Colonic mucosa (tissue), 4 donors: ENCODE data around the gene HNF1B. TPM values are rescaled to one million over a fixed set of nuclear protein-coding genes. Genes with fewer than 3 reads are reported as not detected.

ENCODE experiments used
- DNase-seq: peaks from one replicate; pipeline ENCODE4 v3.0.0-alpha.2; 2020
- H3K27ac ChIP-seq: fragments of 200-600 bp; one replicate; pipeline ENCODE4 v1.8.0; 2021
- H3K27me3 ChIP-seq: fragments of 200-600 bp; one replicate; pipeline ENCODE4 v1.8.0; 2021
- H3K36me3 ChIP-seq: fragments of 200-600 bp; one replicate; pipeline ENCODE4 v1.8.0; 2021
- H3K4me1 ChIP-seq: fragments of 200-600 bp; one replicate; pipeline ENCODE4 v1.8.0; 2021; ENCODE audit warnings: mild to moderate bottlenecking
- H3K4me3 ChIP-seq: fragments of 200-600 bp; one replicate; pipeline ENCODE4 v1.8.0; 2021
- H3K9ac ChIP-seq, 2 donors: one replicate each; pipeline ENCODE4 v1.7.0; 2013; ENCODE audit warnings: control low read depth in 2 of 2, low read depth in 2 of 2, low read length in 2 of 2
- H3K9me3 ChIP-seq: fragments of 200-600 bp; one replicate; pipeline ENCODE4 v1.8.0; 2021
- intact Hi-C: fragments of 100-400 bp; cut with DNase I; formaldehyde crosslinking; loops from one replicate; pipeline ENCODE4 v1.14.1; 2022
- total RNA-seq, 2 donors: library from RNA; stranded (reverse); fragmentation: NEBNext Ultra II Directional in 1 of 2; extraction: Animal tissue kit (Norgen Biotek cat#: 25700) in 1 of 2; gene quantifications; one replicate each; pipeline ENCODE4 v1.2.1, GENCODE V29; 2021
- TF ChIP-seq, protein P1 (sequence below): fragments of 200-600 bp; IDR thresholded peaks from one replicate; pipeline ENCODE4 v1.8.0; 2022; ENCODE audit warnings: antibody characterized with exemption, mild to moderate bottlenecking
- donor health status: healthy.
- donor health status: DM: no; HTN: no; CAD: no.
- donor health status: DM: no; HTN: no; CAD: no.

The HNF1B gene
- total RNA-seq, 2 donors from 2014 or later: 28.0 to 34.8 TPM

DNA sequence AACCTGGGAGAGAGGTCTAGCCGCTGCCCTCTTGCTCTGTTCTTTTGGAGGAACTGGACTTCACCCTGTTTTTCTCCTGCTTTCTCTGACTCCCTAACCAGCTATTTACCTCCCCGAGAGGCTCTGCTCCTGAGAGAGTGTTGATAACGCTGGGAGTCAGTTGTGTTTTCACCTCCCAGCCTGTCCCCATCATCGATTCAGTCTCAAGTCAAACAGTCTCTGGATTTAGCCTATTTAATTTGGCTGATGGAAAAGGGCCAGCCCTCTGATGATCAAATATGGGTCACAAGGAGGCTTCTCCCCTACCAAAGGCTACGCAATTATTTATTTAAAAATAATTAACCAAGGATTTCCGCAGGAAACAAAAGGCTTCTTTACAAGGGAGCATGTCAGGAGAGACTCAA is 31.8 kb downstream of the HNF1B start:
- H3K27ac ChIP-seq: no peak overlapping the region
- H3K4me1 ChIP-seq: no peaks in the 10 kb centered on the region
- DNase-seq: no peak
- H3K27me3 ChIP-seq: no peaks in the 10 kb centered on the region
- H3K9ac ChIP-seq: peak overlapping the region in 1 of 2 donors; percentile 19
- TF ChIP-seq, protein P1, sequence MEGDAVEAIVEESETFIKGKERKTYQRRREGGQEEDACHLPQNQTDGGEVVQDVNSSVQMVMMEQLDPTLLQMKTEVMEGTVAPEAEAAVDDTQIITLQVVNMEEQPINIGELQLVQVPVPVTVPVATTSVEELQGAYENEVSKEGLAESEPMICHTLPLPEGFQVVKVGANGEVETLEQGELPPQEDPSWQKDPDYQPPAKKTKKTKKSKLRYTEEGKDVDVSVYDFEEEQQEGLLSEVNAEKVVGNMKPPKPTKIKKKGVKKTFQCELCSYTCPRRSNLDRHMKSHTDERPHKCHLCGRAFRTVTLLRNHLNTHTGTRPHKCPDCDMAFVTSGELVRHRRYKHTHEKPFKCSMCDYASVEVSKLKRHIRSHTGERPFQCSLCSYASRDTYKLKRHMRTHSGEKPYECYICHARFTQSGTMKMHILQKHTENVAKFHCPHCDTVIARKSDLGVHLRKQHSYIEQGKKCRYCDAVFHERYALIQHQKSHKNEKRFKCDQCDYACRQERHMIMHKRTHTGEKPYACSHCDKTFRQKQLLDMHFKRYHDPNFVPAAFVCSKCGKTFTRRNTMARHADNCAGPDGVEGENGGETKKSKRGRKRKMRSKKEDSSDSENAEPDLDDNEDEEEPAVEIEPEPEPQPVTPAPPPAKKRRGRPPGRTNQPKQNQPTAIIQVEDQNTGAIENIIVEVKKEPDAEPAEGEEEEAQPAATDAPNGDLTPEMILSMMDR: no peak
- H3K9me3 ChIP-seq: no peaks in the 10 kb centered on the region
- H3K36me3 ChIP-seq: no peaks in the 10 kb centered on the region
- H3K4me3 ChIP-seq: no peak overlapping the region
- intact Hi-C loops: no loop called here

DNA sequence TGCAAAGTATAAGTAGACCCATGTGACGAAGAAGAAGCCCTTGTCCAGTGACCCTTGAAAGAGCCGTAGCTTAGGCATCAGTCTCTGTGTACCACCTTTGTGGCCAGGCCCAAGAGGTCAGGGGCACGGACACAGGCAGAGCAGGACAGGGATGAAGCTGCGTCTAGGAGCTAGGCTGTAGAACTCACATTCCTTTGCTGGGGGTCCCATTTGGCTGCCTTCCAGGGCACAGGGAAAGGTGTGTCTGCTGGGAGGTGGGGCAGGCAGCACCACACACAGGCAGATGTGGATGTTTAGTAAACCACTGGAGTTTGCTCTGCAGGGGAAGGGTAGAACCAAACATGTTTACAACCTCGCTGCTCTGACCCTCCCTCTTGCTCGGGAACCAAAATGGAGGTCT is 33.7 kb downstream of the HNF1B start:
- no peaks in the 10 kb centered on the region for H3K27me3 ChIP-seq
- H3K9me3 ChIP-seq: no peaks in the 10 kb centered on the region
- no peak for DNase-seq
- TF ChIP-seq, protein P1: no peak
- peak overlapping the region in 1 of 2 donors; percentile 60 for H3K9ac ChIP-seq
- H3K4me1 ChIP-seq: no peaks in the 10 kb centered on the region
- H3K27ac ChIP-seq: peak overlapping the region; percentile 93
- H3K36me3 ChIP-seq: no peaks in the 10 kb centered on the region
- intact Hi-C loops: no loop called here
- H3K4me3 ChIP-seq: no peak overlapping the region

- intact Hi-C loops: no loop called here
- TF ChIP-seq, protein P1: no peak
Measured at GRCh38 chr17:37710344-37710886, 34.4 kb downstream of the HNF1B start.

DNA sequence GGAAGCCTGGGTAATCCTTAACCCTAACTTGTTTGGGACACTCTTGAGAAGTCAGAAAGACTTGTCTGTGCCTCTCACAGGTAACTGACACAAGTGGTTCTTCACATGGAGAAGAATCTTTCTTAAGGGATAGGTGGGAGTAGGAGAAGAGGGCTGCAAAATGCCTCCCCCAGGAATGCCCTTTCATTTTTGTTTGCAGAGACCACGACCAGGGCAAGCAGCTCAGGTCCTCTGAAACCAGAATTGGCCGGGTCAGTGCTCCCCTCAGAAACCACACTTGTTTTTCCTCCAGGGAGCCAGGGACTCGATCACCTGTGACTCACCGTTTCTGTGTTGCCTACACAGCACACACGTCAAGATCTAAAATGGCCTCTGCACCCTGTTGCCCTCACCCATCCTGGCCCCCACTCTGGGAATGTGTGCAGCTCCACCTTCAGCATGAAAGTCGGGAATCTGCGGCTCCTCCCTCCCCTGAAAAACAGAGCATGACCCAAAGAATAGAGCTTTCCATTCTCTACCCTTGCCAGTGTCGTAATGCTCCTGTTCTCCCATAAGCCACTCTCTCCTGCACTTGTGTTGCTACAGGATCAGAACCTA is 36.1 kb downstream of the HNF1B start:
- H3K9ac ChIP-seq: peak overlapping the region; percentile 39 to 92
- peak; percentile 76 for DNase-seq
- no peaks in the 10 kb centered on the region for H3K27me3 ChIP-seq
- H3K4me1 ChIP-seq: no peaks in the 10 kb centered on the region
- intact Hi-C loops: no loop called here
- H3K9me3 ChIP-seq: no peaks in the 10 kb centered on the region
- H3K27ac ChIP-seq: peak overlapping the region; percentile 93
- TF ChIP-seq, protein P1: no peak
- H3K36me3 ChIP-seq: no peaks in the 10 kb centered on the region
- no peak overlapping the region for H3K4me3 ChIP-seq

More at GRCh38 chr17:37710344-37710886, 34.4 kb downstream of the HNF1B start:
- no peak overlapping the region for H3K4me3 ChIP-seq
- no peaks in the 10 kb centered on the region for H3K36me3 ChIP-seq
- H3K27me3 ChIP-seq: no peaks in the 10 kb centered on the region
- peak overlapping the region in 1 of 2 donors; percentile 60 for H3K9ac ChIP-seq
- no peaks in the 10 kb centered on the region for H3K9me3 ChIP-seq
- no peaks in the 10 kb centered on the region for H3K4me1 ChIP-seq
- peak; percentile 96 for DNase-seq
- H3K27ac ChIP-seq: peak overlapping the region; percentile 93

GRCh38 chr17:37708008-37708615 is 36.7 kb downstream of the HNF1B start:
- H3K27ac ChIP-seq: peak overlapping the region; percentile 93
- intact Hi-C loops: no loop called here
- H3K4me3 ChIP-seq: no peak overlapping the region
- no peaks in the 10 kb centered on the region for H3K4me1 ChIP-seq
- peak; percentile 86 for DNase-seq
- H3K27me3 ChIP-seq: no peaks in the 10 kb centered on the region
- TF ChIP-seq, protein P1: no peak
- H3K36me3 ChIP-seq: no peaks in the 10 kb centered on the region
- H3K9me3 ChIP-seq: no peaks in the 10 kb centered on the region
- peak overlapping the region in 1 of 2 donors; percentile 92 for H3K9ac ChIP-seq
